Suprapubic skin (tissue), 4 donors: Measurements from ENCODE around the gene VCX3B. TPM values are rescaled to one million over a fixed set of nuclear protein-coding genes. Genes with fewer than 3 reads are reported as not detected.
"Not testable (repeated sequence)": the region's sequence is repeated elsewhere in the genome, so short reads cannot be mapped to it uniquely, and the experiment has no call there.

ENCODE experiments used
- DNase-seq, 2 donors: peaks; one replicate each; pipeline ENCODE4 v3.0.0-alpha.2; 2019; ENCODE audit warnings: low spot score in 2 of 2
- H3K27ac ChIP-seq: fragments of 200-600 bp; sonication (generic); one replicate; pipeline ENCODE4 v1.5.1; 2019
- H3K27me3 ChIP-seq: fragments of 200-600 bp; sonication (generic); one replicate; pipeline ENCODE4 v1.5.1; 2019
- H3K36me3 ChIP-seq: fragments of 200-600 bp; sonication (generic); one replicate; pipeline ENCODE4 v1.5.1; 2019
- H3K4me1 ChIP-seq: fragments of 200-600 bp; sonication (generic); one replicate; pipeline ENCODE4 v1.5.1; 2019
- H3K4me3 ChIP-seq: fragments of 200-600 bp; sonication (generic); one replicate; pipeline ENCODE4 v1.5.1; 2019; ENCODE audit warnings: mild to moderate bottlenecking
- H3K9me3 ChIP-seq: fragments of 200-600 bp; sonication (generic); one replicate; pipeline ENCODE4 v1.5.1; 2019
- CTCF ChIP-seq, 2 donors: fragments of 200-600 bp in 1 of 2; fragments of 450-650 bp in 1 of 2; sonication (generic) in 1 of 2; IDR thresholded peaks; one replicate each; pipeline ENCODE4 v1.5.1; 2016 to 2019; ENCODE audit warnings: antibody characterized with exemption in 2 of 2, mild to moderate bottlenecking in 1 of 2, moderate library complexity in 1 of 2
- EP300 ChIP-seq: sonication (generic); formaldehyde crosslinking; IDR thresholded peaks from one replicate; pipeline ENCODE4 v1.6.1; 2017; ENCODE audit warnings: antibody characterized with exemption
- POLR2A ChIP-seq, 2 donors: fragments of 450-650 bp; IDR thresholded peaks; one replicate each; pipeline ENCODE4 v1.6.1; 2017; ENCODE audit warnings: antibody characterized with exemption in 2 of 2, mild to moderate bottlenecking in 2 of 2, moderate library complexity in 2 of 2
- POLR2AphosphoS5 ChIP-seq, 3 donors: sonication (generic); formaldehyde crosslinking; IDR thresholded peaks; one replicate each; pipeline ENCODE4 v1.6.1; 2017; ENCODE audit warnings: antibody characterized with exemption in 3 of 3
- WGBS: methylation state at CpG from one replicate; pipeline ENCODE4 v1.1.5; 2018; 5-methylcytosine and 5-hydroxymethylcytosine counted together
- total RNA-seq, 4 donors: library from RNA; depleted of rRNA; stranded (reverse); fragments of >200 nt; gene quantifications; one replicate each; pipeline ENCODE4 v1.1.0, GENCODE V29; 2016

VCX3B gene
- not detected for total RNA-seq

DNA sequence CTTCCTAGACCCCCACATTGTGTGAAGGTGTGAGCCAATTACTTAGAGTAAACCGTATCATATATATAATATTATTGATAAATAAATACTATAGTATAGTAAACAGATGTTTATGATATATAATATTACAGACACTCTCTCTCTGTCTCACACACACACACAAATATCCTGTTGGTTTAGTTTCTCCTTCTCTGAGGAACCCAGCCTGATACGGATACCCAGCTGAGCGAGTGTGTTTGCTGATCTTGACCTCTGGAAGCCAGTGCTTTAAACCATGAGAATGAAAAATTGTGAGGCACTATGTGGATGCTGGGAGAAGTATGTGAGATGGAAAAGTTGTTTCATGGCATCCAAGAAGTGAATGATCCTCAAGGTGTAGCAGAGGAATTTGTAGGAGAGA is at the start of gene VCX3B:
Gene VCX3B, plus strand, starts transcription at position 301 of the 400 bp plus-strand sequence. CDS start 621 bp downstream, outside the sequence.
- H3K9me3 ChIP-seq = not testable (repeated sequence)
- WGBS = 63% methylated on average over 3 of the region's 3 CpGs

GRCh38 chrX:8418301-8418700 is 46.3 kb upstream of the VCX3B start:
- Histone ChIP-seq H3K27ac (no peak overlapping the region), H3K36me3 (no peaks in the 10 kb centered on the region), H3K9me3 (no peaks in the 10 kb centered on the region), H3K4me1 (no peaks in the 10 kb centered on the region), H3K4me3 (no peak overlapping the region), H3K27me3 (no peaks in the 10 kb centered on the region)
- TF ChIP-seq POLR2A (IDR thresholded peaks at IDR 0.05) (no peak), POLR2AphosphoS5 (IDR thresholded peaks at IDR 0.05) (no peak), CTCF (IDR thresholded peaks at IDR 0.05) (no peak), EP300 (no peak)
- DNase-seq = no peak
- WGBS = 86% methylated on average over 4 of the region's 4 CpGs

More for the DNA sequence above, at the start of gene VCX3B:
- not testable (repeated sequence) for H3K4me1 ChIP-seq, DNase-seq, H3K4me3 ChIP-seq, H3K27ac ChIP-seq, H3K27me3 ChIP-seq, H3K36me3 ChIP-seq

- no peak overlapping the region for H3K4me3 ChIP-seq
- TF ChIP-seq POLR2A (IDR thresholded peaks at IDR 0.05) = no peak
- no peak for TF ChIP-seq CTCF (IDR thresholded peaks at IDR 0.05)
- no peak for TF ChIP-seq POLR2AphosphoS5 (IDR thresholded peaks at IDR 0.05)
- no peak for TF ChIP-seq EP300
- H3K27me3 ChIP-seq = no peaks in the 10 kb centered on the region
- H3K36me3 ChIP-seq = no peaks in the 10 kb centered on the region
- no peaks in the 10 kb centered on the region for H3K4me1 ChIP-seq
- no peaks in the 10 kb centered on the region for H3K9me3 ChIP-seq
- no peak for DNase-seq
- WGBS = 30% methylated on average over 1 of the region's 1 CpG
- no peak overlapping the region for H3K27ac ChIP-seq
Measured at GRCh38 chrX:8424912-8425311, 39.7 kb upstream of the VCX3B start.

DNA sequence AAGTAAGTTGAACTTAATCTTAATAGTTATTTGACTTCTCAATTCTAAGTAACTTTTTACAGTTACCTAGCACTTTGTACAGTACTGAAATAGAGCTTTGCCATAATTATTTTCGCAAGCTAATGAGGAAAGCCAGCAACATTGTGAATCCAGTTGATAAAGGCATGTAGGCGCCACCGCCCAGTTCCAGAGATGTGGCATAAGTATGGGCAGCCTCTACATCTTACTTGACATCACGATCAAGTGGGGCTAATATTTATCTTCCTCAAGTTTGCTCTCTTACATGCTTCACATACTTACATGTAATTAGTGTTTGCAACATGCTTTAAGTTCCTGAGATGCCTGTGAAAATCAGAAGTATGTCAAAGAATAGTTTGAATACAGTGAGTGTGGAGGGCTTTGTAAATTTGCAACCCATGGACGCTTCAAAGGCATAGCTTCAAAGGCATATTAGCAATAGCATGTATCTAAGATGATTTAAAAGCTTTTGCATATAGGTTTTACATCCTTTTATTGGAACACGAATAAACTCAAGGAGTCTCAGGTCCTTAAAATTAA is 34.9 kb upstream of the VCX3B start:
- TF ChIP-seq EP300 = no peak
- TF ChIP-seq POLR2A (IDR thresholded peaks at IDR 0.05) = no peak
- no peak for TF ChIP-seq CTCF (IDR thresholded peaks at IDR 0.05)
- H3K4me1 ChIP-seq = no peaks in the 10 kb centered on the region
- no peaks in the 10 kb centered on the region for H3K27me3 ChIP-seq
- DNase-seq = no peak
- no peaks in the 10 kb centered on the region for H3K36me3 ChIP-seq
- H3K4me3 ChIP-seq = no peak overlapping the region
- WGBS = 82% methylated on average over 6 of the region's 6 CpGs
- H3K27ac ChIP-seq = no peak overlapping the region
- no peaks in the 10 kb centered on the region for H3K9me3 ChIP-seq

GRCh38 chrX:8430444-8430843 is 34.2 kb upstream of the VCX3B start:
- no peak for DNase-seq
- Histone ChIP-seq H3K36me3 (no peaks in the 10 kb centered on the region), H3K27ac (no peak overlapping the region), H3K4me1 (no peaks in the 10 kb centered on the region), H3K9me3 (no peaks in the 10 kb centered on the region), H3K27me3 (no peaks in the 10 kb centered on the region), H3K4me3 (no peak overlapping the region)
- WGBS = 81% methylated on average over 3 of the region's 3 CpGs
- no peak for TF ChIP-seq POLR2A (IDR thresholded peaks at IDR 0.05)
- TF ChIP-seq POLR2AphosphoS5 (IDR thresholded peaks at IDR 0.05) = no peak

DNA sequence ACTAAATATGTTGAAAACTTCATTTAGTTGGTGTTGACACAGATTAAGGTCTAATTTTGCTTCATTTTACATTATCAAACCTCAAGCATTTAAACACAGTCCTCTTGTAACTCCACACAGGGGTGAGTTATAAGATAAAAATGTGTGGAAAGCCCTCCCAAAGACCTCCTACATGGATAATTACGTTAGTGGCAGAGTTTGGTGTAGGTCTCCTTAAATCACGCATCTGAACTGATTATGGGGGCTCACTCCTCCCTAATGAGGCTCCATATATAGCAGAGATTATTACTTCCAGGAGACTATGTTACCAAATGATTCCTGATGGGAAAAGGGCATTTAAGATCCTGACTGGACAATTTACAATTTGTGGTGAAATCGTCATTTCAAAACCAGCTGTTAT is 32.2 kb upstream of the VCX3B start:
- WGBS = 80% methylated on average over 3 of the region's 3 CpGs
- no peak overlapping the region for H3K4me3 ChIP-seq
- TF ChIP-seq POLR2A (IDR thresholded peaks at IDR 0.05) (no peak), POLR2AphosphoS5 (IDR thresholded peaks at IDR 0.05) (no peak), EP300 (no peak), CTCF (IDR thresholded peaks at IDR 0.05) (no peak)

More for the DNA sequence above, 32.2 kb upstream of the VCX3B start:
- Histone ChIP-seq H3K27ac (no peak overlapping the region), H3K27me3 (no peaks in the 10 kb centered on the region), H3K9me3 (no peaks in the 10 kb centered on the region), H3K4me1 (no peaks in the 10 kb centered on the region), H3K36me3 (no peaks in the 10 kb centered on the region)
- no peak for DNase-seq
